IMR-90 (cell line): ENCODE data around the gene VSNL1. TPM values are rescaled to one million over a fixed set of nuclear protein-coding genes. Genes with fewer than 3 reads are reported as not detected.

Experiments
- ATAC-seq: fragments of 200-7000 bp; cut with Tn5 transposase; 2 replicates; pipeline ENCODE4 v1.9.1; 2020; ENCODE audit warnings: low read depth, mild to moderate bottlenecking, moderate library complexity
- BruUV-seq: library from RNA; stranded (reverse); fragments of 400-500 nt; replicated peaks from 2 replicates; lab custom pipeline; 2021; lab: Mats Ljungman, UMichigan
- CTCF ChIA-PET: fragments of 300-600 bp; formaldehyde crosslinking; extraction: SDS; loops from one replicate; lab custom pipeline; 2021; ENCODE audit warnings: antibody characterized with exemption; lab: Yijun Ruan, JAX
- POLR2A ChIA-PET: fragments of 300-600 bp; sonication (Branson Sonifier 250); formaldehyde crosslinking; loops from one replicate; lab custom pipeline; 2022; ENCODE audit warnings: antibody characterized with exemption; ENCODE audit not compliant: unreplicated experiment; lab: Charles Lee
- DNase-seq: peaks from one replicate; pipeline ENCODE4 v3.0.0; 2013
- H2AFZ ChIP-seq: replicated peaks from 2 replicates; pipeline ENCODE3; 2013; ENCODE audit warnings: low read length, mild to moderate bottlenecking; ENCODE audit not compliant: poor library complexity
- H2AK5ac ChIP-seq: 2 replicates; pipeline ENCODE4 v1.6.1; 2013; ENCODE audit warnings: low read depth, low read length, inconsistent platforms
- H2AK9ac ChIP-seq: replicated peaks from 2 replicates; pipeline ENCODE3; 2013; ENCODE audit warnings: mild to moderate bottlenecking, low read depth, low read length, moderate library complexity; ENCODE audit not compliant: poor library complexity
- H2BK120ac ChIP-seq: 2 replicates; pipeline ENCODE4 v1.6.1; 2013; ENCODE audit warnings: low read depth, low read length, inconsistent platforms
- H2BK15ac ChIP-seq: 3 replicates; pipeline ENCODE4 v1.6.1; 2013; ENCODE audit warnings: low read depth, low read length, inconsistent platforms
- H2BK20ac ChIP-seq: 2 replicates; pipeline ENCODE4 v1.6.1; 2013; ENCODE audit warnings: low read depth, mild to moderate bottlenecking, inconsistent platforms, low read length, moderate library complexity
- H2BK5ac ChIP-seq: 2 replicates; pipeline ENCODE4 v1.6.1; 2013; ENCODE audit warnings: mild to moderate bottlenecking, low read depth, low read length, inconsistent platforms; ENCODE audit not compliant: poor library complexity, severe bottlenecking
- H3K14ac ChIP-seq: replicated peaks from 2 replicates; pipeline ENCODE4 v1.6.1; 2013; ENCODE audit warnings: low read depth, low read length, inconsistent platforms
- H3K18ac ChIP-seq: 2 replicates; pipeline ENCODE4 v1.6.1; 2013; ENCODE audit warnings: low read depth, low read length, control low read depth
- H3K23ac ChIP-seq: 2 replicates; pipeline ENCODE4 v1.6.1; 2013; ENCODE audit warnings: low read depth, low read length, inconsistent platforms
- H3K27ac ChIP-seq: 2 replicates; pipeline ENCODE4 v1.5.1; 2013; ENCODE audit warnings: mild to moderate bottlenecking, control low read depth, low read length; ENCODE audit not compliant: insufficient read depth
- H3K27me3 ChIP-seq: 2 replicates; pipeline ENCODE4 v1.6.1; 2013; ENCODE audit warnings: low read length; ENCODE audit not compliant: control insufficient read depth, insufficient read depth
- H3K36me3 ChIP-seq: 2 replicates; pipeline ENCODE4 v1.6.1; 2013; ENCODE audit warnings: low read length, mixed read lengths; ENCODE audit not compliant: control insufficient read depth, insufficient read depth
- H3K4ac ChIP-seq: 2 replicates; pipeline ENCODE4 v1.6.1; 2013; ENCODE audit warnings: low read depth, low read length, inconsistent platforms
- H3K4me1 ChIP-seq: 2 replicates; pipeline ENCODE4 v1.6.1; 2013; ENCODE audit warnings: low read length, mixed read lengths; ENCODE audit not compliant: control insufficient read depth, insufficient read depth
- H3K4me2 ChIP-seq: 2 replicates; pipeline ENCODE4 v1.6.1; 2013; ENCODE audit warnings: low read depth, mild to moderate bottlenecking, control low read depth, low read length, moderate library complexity
- H3K4me3 ChIP-seq: 2 replicates; pipeline ENCODE4 v1.5.1; 2013; ENCODE audit warnings: low read depth, mild to moderate bottlenecking, control low read depth, low read length, moderate library complexity; ENCODE audit not compliant: insufficient read depth
- H3K56ac ChIP-seq: 2 replicates; pipeline ENCODE4 v1.6.1; 2013; ENCODE audit warnings: low read length, inconsistent platforms; ENCODE audit not compliant: insufficient read depth; ENCODE audit errors: extremely low read depth
- H3K79me1 ChIP-seq, 2 experiments: 2 replicates each; pipeline ENCODE4 v1.6.1; 2013; ENCODE audit warnings: low read length in 2 of 2, inconsistent platforms in 1 of 2, low read depth in 1 of 2
- H3K9ac ChIP-seq: 2 replicates; pipeline ENCODE4 v1.6.1; 2013; ENCODE audit warnings: low read depth, low read length, control low read depth
- H3K9me1 ChIP-seq: 2 replicates; pipeline ENCODE4 v1.6.1; 2013; ENCODE audit warnings: low read length, inconsistent platforms; ENCODE audit not compliant: insufficient read depth
- H3K9me3 ChIP-seq: 2 replicates; pipeline ENCODE4 v1.6.1; 2013; ENCODE audit warnings: low read length; ENCODE audit not compliant: control insufficient read depth, insufficient read depth
- H4K20me1 ChIP-seq: 2 replicates; pipeline ENCODE4 v1.6.1; 2013; ENCODE audit warnings: low read length, inconsistent platforms; ENCODE audit not compliant: insufficient read depth
- H4K5ac ChIP-seq: 2 replicates; pipeline ENCODE4 v1.6.1; 2013; ENCODE audit warnings: mild to moderate bottlenecking, low read depth, low read length, control low read depth
- H4K8ac ChIP-seq, 2 experiments: 2 replicates each; pipeline ENCODE4 v1.6.1; 2013; ENCODE audit warnings: low read depth in 2 of 2, low read length in 2 of 2, control low read depth in 1 of 2, inconsistent platforms in 1 of 2
- H4K91ac ChIP-seq: 2 replicates; pipeline ENCODE4 v1.6.1; 2013; ENCODE audit warnings: low read depth, low read length, inconsistent platforms; ENCODE audit not compliant: insufficient read depth
- BHLHE40 ChIP-seq: fragments of 150-350 bp; IDR thresholded peaks from 2 replicates; pipeline ENCODE4 v1.6.1; 2016; ENCODE audit warnings: mild to moderate bottlenecking, low read depth, low read length
- CHD1 ChIP-seq: IDR thresholded peaks from 2 replicates; pipeline ENCODE4 v1.6.1; 2012; ENCODE audit warnings: low read depth, low read length, improper control_type of control experiment
- MXI1 ChIP-seq: IDR thresholded peaks from 2 replicates; pipeline ENCODE4 v1.6.1; 2012; ENCODE audit warnings: low read depth, mild to moderate bottlenecking, low read length, moderate library complexity, borderline replicate concordance
- NFE2L2 ChIP-seq: fragments of 150-350 bp; IDR thresholded peaks from 2 replicates; pipeline ENCODE4 v1.6.1; 2016; ENCODE audit warnings: low read depth, mild to moderate bottlenecking, low read length
- POLR2A ChIP-seq: IDR thresholded peaks from 2 replicates; pipeline ENCODE4 v1.6.1; 2012; ENCODE audit warnings: mild to moderate bottlenecking, low read depth, low read length
- RCOR1 ChIP-seq: IDR thresholded peaks from 2 replicates; pipeline ENCODE4 v1.6.1; 2012; ENCODE audit warnings: mild to moderate bottlenecking, low read length, improper control_type of control experiment; ENCODE audit not compliant: insufficient replicate concordance
- RFX5 ChIP-seq: IDR thresholded peaks from 2 replicates; pipeline ENCODE4 v1.8.0; 2012; ENCODE audit warnings: low read depth, mild to moderate bottlenecking, low read length, moderate library complexity
- SMC3 ChIP-seq: fragments of 150-350 bp; IDR thresholded peaks from 2 replicates; pipeline ENCODE4 v1.6.1; 2016; ENCODE audit warnings: low read depth, mild to moderate bottlenecking, antibody characterized with exemption, low read length, moderate library complexity
- WGBS, 2 experiments: methylation state at CpG; one replicate each; pipeline versions ENCODE4 v1.1.5 to v1.1.7; 2013; ENCODE audit warnings: missing lambda C conversion rate in 2 of 2; ENCODE audit not compliant: insufficient read length in 1 of 2; ENCODE audit errors: extremely low coverage in 2 of 2; 5-methylcytosine and 5-hydroxymethylcytosine counted together
- dilution Hi-C: fragments of 300-500 bp; cut with HindIII; formaldehyde crosslinking; loops from one replicate; pipeline ENCODE4 v1.14.3; 2018; ENCODE audit warnings: low sequenced_read_pairs; ENCODE audit not compliant: unreplicated experiment
- in situ Hi-C: fragments of 300-500 bp; cut with MboI; formaldehyde crosslinking; loops from 3 replicates; pipeline ENCODE4 v1.14.3; 2019; ENCODE audit warnings: low sequenced_read_pairs, inconsistent platforms, mixed read lengths
- intact Hi-C: fragments of 100-400 bp; cut with micrococcal nuclease; formaldehyde crosslinking; loops from 2 replicates; pipeline ENCODE4 v1.10.0; 2022
- polyA plus RNA-seq, 3 experiments: library from polyadenylated mRNA; depleted of rRNA; stranded (reverse); fragments of >200 nt; gene quantifications; 2 replicates each; pipeline ENCODE4 v1.2.3, GENCODE V29; 2012; ENCODE audit warnings: low replicate concordance in 1 of 3
- total RNA-seq: library from RNA; depleted of rRNA; stranded (reverse); fragments of >200 nt; gene quantifications from 2 replicates; pipeline ENCODE4 v1.2.3, GENCODE V29; 2012
- TF ChIP-seq, protein P1 (sequence below): conservative IDR thresholded peaks from 2 replicates; pipeline ENCODE4 v1.5.1; 2012; ENCODE audit warnings: mild to moderate bottlenecking, low read depth, low read length, improper control_type of control experiment
- TF ChIP-seq, protein P2 (sequence below): fragments of 150-350 bp; IDR thresholded peaks from 2 replicates; pipeline ENCODE4 v1.6.1; 2017; ENCODE audit warnings: mild to moderate bottlenecking, antibody characterized with exemption, low read length, low read depth

Gene VSNL1
- total and polyA plus RNA-seq, 2 of the 4 experiments (the other 2 are of a cell fraction), result 0.32 to 0.36 TPM

DNA sequence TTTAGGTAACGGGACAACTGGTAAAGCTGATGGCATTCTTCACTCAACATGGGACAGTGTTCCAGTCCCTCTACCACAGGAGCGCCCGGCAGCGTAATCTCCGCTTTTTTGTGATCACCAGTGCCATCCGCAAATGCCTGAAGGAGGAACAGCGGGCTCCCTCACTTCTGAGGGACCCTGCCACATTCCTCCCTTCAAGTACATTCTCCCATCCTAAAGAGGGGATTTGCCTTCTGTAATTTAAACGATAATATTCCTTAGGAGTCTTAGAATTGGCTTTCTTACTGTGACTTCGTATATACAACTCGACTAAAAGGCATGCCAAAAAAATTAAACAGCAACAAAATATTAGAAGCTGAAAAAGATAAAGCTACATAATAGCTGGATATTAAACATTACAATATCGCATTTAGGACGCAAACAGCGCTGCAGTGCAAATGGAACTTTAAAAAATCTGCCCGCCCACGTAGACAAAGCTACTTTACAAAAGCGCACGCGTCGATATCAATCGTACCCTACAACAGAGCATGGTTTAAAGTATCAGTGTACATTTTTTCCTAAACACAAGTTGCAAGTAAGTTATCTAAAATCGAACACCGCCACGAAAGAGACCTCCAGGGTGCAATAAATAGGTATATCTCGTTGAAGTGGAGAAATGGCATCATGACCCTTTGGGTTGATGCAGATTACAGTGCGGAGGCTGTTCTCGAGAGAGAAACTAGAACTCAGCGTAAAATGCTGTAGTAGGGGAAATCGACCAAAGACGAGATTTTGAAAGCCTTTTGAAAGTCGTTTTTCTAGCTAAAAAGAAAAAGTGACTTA, 2.3 kb upstream of the VSNL1 start:
- ChIA-PET CTCF (interaction anchor here (1.3 kb wide), 1 partner anchor 15 kb away, joined by 3 read pairs; no protein-coding TSS in a partner anchor), POLR2A (no interaction called here)
- dilution Hi-C loops (no loop called here), in situ Hi-C loops (no loop called here), intact Hi-C loops (loop anchor here (2.0 kb wide), 1 partner anchor 109 kb away; no protein-coding TSS in a partner anchor)
- H4K91ac ChIP-seq, result no peak overlapping the region
- peak overlapping the region; percentile 38 for H3K4me3 ChIP-seq
- no peak overlapping the region; the same call in 1 of the 2 replicates for H3K23ac ChIP-seq
- H2AK9ac ChIP-seq, result no peak overlapping the region
- H2AFZ ChIP-seq, result peak overlapping the region; percentile 80
- TF ChIP-seq, protein P1, sequence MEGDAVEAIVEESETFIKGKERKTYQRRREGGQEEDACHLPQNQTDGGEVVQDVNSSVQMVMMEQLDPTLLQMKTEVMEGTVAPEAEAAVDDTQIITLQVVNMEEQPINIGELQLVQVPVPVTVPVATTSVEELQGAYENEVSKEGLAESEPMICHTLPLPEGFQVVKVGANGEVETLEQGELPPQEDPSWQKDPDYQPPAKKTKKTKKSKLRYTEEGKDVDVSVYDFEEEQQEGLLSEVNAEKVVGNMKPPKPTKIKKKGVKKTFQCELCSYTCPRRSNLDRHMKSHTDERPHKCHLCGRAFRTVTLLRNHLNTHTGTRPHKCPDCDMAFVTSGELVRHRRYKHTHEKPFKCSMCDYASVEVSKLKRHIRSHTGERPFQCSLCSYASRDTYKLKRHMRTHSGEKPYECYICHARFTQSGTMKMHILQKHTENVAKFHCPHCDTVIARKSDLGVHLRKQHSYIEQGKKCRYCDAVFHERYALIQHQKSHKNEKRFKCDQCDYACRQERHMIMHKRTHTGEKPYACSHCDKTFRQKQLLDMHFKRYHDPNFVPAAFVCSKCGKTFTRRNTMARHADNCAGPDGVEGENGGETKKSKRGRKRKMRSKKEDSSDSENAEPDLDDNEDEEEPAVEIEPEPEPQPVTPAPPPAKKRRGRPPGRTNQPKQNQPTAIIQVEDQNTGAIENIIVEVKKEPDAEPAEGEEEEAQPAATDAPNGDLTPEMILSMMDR, result no peak
- no peak for TF ChIP-seq RFX5
- TF ChIP-seq SMC3, result no peak
- TF ChIP-seq RCOR1, result no peak
- TF ChIP-seq CHD1, result no peak
- TF ChIP-seq BHLHE40, result no peak
- no peak for TF ChIP-seq MXI1
- TF ChIP-seq NFE2L2, result no peak
- TF ChIP-seq, protein P2, sequence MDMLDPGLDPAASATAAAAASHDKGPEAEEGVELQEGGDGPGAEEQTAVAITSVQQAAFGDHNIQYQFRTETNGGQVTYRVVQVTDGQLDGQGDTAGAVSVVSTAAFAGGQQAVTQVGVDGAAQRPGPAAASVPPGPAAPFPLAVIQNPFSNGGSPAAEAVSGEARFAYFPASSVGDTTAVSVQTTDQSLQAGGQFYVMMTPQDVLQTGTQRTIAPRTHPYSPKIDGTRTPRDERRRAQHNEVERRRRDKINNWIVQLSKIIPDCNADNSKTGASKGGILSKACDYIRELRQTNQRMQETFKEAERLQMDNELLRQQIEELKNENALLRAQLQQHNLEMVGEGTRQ, result no peak
- no peak for TF ChIP-seq POLR2A
- no peaks in the 10 kb centered on the region; the same call in 1 of the 2 replicates for H3K4me1 ChIP-seq
- no peaks in the 10 kb centered on the region for H3K79me1 ChIP-seq
- H3K18ac ChIP-seq, result no peak overlapping the region
- no peak overlapping the region for H2BK15ac ChIP-seq
- peak overlapping the region; percentile 78 for H3K4me2 ChIP-seq
- H3K9me1 ChIP-seq, result no peaks in the 10 kb centered on the region
- H3K14ac ChIP-seq, result no peak overlapping the region
- no peak overlapping the region for H3K56ac ChIP-seq
- peaks cover 29% of the 10 kb centered on the region for H3K27me3 ChIP-seq
- no peak overlapping the region for H2BK5ac ChIP-seq
- 2% methylated on average over 10 of the region's 30 CpGs; no CpG with 5 or more reads in 1 of the 2 experiments for WGBS, 2 experiments
- H4K20me1 ChIP-seq, result no peaks in the 10 kb centered on the region
- H3K36me3 ChIP-seq, result no peaks in the 10 kb centered on the region
- H2BK20ac ChIP-seq, result no peak overlapping the region
- no peak overlapping the region for H4K8ac ChIP-seq
- H3K27ac ChIP-seq, result no peak overlapping the region
- ATAC-seq (peak; percentile 16; the same call in 1 of the 2 replicates), DNase-seq (peak; percentile 20)
- no peak overlapping the region for H3K9ac ChIP-seq
- no peak overlapping the region for H4K5ac ChIP-seq
- no peak overlapping the region for H2AK5ac ChIP-seq
- no peaks in the 10 kb centered on the region; the same call in 1 of the 2 replicates for H3K9me3 ChIP-seq
- no TSS peak for BruUV-seq
- H3K4ac ChIP-seq, result no peak overlapping the region
- H2BK120ac ChIP-seq, result no peak overlapping the region
